Measurements from ENCODE around the gene HEXA.

GRCh38 chr15:72411544-72411943 is 35.7 kb upstream of the HEXA start:
- no peak for TF ChIP-seq CTCF (IDR thresholded peaks at IDR 0.05)
- no peak for TF ChIP-seq POLR2AphosphoS5 (IDR thresholded peaks at IDR 0.05)
